HG03521 (cell line): ENCODE measurements around the gene FBXO44.

Experiments used
- ATAC-seq: cut with Tn5 transposase; IDR thresholded peaks from one replicate; pipeline ENCODE4 v1.9.1; 2021; ENCODE audit warnings: mild to moderate bottlenecking, moderate library complexity; ENCODE audit not compliant: unreplicated experiment

Gene FBXO44

GRCh38 chr1:11657654-11658053, 3.0 kb downstream of the FBXO44 start:
- ATAC-seq = no peak

DNA sequence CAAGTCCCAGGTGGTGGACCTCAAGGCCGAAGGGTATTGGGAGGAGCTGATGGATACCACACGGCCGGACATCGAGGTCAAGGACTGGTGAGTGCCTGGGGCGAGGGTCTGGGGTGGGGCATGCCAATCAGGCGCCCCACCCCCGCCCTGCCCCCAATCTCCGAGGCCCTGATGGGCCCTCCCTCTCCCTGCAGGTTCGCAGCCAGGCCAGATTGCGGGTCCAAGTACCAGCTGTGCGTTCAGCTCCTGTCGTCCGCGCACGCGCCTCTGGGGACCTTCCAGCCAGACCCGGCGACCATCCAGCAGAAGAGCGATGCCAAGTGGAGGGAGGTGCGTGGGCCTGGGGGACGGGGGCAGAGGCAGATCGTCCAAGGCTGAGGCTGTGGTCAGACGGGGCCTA, 3.9 kb downstream of the FBXO44 start:
- ATAC-seq = no peak

GRCh38 chr1:11659748-11660147, 5.1 kb downstream of the FBXO44 start:
- ATAC-seq = no peak

- no peak for ATAC-seq
Measured at GRCh38 chr1:11661103-11661502, 6.4 kb downstream of the FBXO44 start.

GRCh38 chr1:11664336-11665065, 9.8 kb downstream of the FBXO44 start:
- peak; percentile 46 for ATAC-seq

DNA sequence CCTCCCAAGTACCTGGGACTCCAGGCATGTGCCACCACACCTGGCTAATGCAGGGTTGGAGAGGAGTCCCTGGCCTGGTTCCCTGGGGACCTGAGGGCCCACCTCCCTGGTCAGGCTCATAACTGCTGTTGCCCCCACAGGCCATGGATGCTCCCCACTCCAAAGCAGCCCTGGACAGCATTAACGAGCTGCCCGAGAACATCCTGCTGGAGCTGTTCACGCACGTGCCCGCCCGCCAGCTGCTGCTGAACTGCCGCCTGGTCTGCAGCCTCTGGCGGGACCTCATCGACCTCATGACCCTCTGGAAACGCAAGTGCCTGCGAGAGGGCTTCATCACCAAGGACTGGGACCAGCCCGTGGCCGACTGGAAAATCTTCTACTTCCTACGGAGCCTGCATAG, 13.8 kb downstream of the FBXO44 start:
- ATAC-seq = no peak

GRCh38 chr1:11670747-11671146, 16.1 kb downstream of the FBXO44 start:
- ATAC-seq = no peak

DNA sequence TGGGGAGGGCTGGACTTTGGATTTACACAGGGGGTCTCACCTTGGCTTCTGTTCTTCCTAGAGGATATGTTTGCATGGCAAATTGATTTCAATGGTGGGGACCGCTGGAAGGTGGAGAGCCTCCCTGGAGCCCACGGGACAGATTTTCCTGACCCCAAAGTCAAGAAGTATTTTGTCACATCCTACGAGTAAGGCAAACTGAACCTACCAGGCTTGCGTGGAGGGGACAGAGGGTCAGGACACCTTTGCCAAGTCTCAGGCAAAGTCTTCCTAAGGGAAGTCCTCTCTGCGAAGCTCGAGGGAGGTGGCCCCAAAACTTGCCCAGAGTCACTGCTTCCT, 16.5 kb downstream of the FBXO44 start:
- no peak for ATAC-seq

- no peak for ATAC-seq
Measured at GRCh38 chr1:11671544-11672286, 17.0 kb downstream of the FBXO44 start.

- ATAC-seq = no peak
Measured at GRCh38 chr1:11673089-11673769, 18.6 kb downstream of the FBXO44 start.

DNA sequence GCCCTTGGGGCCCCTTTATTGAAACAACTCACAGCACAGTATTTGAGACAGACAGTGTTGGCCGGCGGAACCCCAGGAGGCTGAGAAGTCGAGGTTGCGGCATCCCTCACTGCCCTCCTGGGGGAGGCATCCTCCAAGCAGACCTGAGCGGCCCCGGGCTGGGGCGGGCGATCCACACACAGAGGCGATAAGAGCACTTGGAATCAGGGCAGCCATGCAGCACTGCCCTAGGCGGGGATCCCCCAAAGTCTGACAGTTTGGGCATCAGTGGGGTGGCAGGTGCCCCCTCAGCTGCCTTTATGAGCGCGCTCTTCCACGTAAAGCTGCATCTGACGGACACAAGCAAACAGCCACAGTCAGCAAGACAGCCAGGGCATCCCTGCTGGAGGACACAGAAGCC, 19.8 kb downstream of the FBXO44 start:
- no peak for ATAC-seq

- no peak for ATAC-seq
Measured at GRCh38 chr1:11675325-11675724, 20.6 kb downstream of the FBXO44 start.

DNA sequence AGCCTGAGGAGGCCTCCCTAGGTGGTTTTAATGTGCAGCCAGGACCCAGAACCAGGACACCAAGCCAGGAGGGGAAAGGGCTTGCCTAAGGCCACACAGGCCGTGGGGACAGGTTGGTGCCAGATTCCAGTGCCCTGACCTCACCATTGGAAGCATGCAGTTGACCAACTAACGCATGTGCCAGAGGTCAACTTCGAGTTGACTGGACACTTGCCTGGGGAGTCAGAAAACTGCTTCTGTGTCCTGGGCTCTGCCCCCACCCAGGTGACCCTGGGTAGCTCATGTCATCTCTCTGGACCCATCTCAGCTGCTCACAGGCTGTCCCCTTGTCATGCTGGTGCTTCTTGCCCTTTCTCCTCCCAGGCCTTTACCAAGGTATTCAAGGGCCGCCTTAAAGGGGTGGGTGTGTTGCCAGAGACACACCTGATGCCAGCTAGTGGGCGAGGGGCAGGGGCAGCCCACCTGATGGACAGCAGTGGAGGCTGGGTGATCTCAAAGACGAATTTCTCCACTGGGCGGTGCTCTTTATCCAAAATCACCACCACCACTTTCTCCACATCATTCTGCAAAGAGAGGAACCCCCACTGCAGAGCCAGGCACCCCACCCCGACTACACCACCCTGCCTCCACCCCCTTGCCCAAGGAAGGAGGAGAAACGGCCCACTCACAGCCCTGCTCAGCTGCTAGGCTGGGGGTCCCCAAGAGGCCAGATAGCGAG, 21.9 kb downstream of the FBXO44 start:
- ATAC-seq = no peak

DNA sequence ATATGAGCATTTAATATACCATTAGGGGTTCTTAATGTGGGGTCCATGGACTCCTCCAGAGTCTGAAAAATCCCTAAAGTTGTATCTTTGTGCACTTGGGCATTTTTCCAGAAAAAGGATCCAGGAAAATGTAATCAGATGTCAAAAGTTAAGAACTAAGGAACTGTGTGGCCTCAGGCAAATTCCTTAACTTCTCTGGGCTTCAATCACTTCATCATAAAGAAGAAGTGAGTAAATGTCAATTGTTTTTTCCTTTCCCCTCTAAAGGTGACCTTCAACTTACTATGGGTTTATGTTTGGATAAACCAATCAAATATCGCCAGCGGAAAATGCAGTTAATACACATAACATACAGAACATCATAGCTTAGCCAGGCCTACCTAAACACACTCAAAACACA, 23.8 kb downstream of the FBXO44 start:
- ATAC-seq = no peak

- ATAC-seq = peak; percentile 1
Measured at GRCh38 chr1:11680270-11681070, 25.8 kb downstream of the FBXO44 start.

DNA sequence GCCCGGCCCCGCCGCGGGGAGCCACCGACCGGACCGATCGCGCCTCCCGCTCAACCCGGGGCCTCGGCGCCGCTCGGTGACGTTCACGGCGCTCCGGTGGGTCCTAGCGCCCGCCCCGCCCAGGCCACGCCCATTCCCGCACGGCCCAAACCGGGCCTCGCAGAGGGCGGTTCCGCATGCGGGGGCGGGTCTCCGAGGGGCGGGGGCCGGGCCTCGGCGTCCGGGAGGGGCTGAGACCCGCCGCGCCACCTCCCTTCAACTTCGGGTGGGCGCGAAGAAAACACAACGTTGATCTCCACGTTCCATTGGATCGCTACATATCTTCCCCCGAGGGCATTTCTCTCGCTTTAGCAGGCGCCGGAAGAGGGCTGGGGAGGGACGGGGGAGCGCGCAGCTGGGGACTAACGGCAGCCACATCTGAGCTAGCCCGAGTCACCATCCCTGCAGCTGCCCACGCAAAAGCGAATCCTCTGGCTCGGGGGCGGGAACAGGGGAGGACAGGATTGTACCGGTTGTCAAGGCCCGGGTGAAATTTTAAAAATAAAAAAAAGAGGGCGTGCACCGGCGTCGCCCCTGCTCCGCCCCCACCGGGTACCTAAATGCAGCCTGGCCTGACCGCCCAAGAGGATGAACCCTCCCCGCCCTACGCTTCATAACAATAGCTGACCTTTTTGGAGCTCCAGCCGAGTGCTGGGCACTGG, 26.5 kb downstream of the FBXO44 start, which contains the start of gene MAD2L2:
Gene MAD2L2 (minus strand): TSS at position 78 of the 701 bp plus-strand sequence. CDS start 547 bp downstream, outside the sequence.
- ATAC-seq = peak; percentile 80

DNA sequence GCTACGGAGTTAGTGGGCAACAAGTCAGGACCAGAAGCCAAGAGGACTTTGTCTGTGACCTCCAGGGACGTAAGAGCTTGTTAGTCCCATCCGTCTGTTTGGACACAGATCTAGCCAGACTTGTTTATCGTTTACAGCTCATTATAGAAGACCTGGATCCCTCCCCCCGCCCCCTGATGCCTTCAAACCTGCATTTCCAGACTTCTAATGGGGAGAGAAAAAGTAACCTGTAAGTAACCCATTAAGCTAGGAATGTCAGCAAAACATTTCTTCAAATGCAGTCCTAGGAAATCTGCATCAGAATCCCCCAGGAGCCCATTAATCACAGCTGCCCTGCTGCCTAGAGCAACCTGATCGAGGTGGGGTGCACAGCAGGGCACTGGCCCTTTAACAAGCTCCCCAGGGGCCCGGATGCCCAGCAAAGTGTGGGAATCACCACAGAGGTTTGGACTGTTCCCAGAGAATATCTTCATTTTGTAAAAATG, 27.7 kb downstream of the FBXO44 start:
- no peak for ATAC-seq

GRCh38 chr1:11682799-11683198, 28.1 kb downstream of the FBXO44 start:
- no peak for ATAC-seq

DNA sequence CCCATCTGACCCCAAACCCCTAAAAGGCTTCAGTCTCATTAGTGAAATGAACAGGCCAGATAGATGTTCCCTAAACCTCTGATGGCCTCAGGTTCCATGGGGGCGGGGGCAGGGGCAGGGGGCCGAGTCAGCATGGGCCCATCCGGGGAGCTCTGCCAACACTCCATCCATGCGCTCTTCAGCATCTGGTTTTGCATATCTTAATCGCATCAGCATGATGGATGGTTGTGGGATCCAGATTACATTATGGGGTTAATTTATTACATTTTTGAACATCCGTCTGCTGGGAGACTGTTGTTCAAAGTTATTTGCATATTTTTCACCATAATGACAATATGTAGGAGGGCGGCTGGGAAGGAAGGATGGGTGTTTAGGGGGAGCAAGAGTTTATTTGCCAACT, 29.4 kb downstream of the FBXO44 start:
- no peak for ATAC-seq
